GM21360 (cell line): Measurements from ENCODE around the gene CTIF.

Experiments
- ATAC-seq: cut with Tn5 transposase; IDR thresholded peaks from one replicate; pipeline ENCODE4 v1.9.1; 2021; ENCODE audit warnings: mild to moderate bottlenecking, moderate library complexity; ENCODE audit not compliant: unreplicated experiment

Gene CTIF

DNA sequence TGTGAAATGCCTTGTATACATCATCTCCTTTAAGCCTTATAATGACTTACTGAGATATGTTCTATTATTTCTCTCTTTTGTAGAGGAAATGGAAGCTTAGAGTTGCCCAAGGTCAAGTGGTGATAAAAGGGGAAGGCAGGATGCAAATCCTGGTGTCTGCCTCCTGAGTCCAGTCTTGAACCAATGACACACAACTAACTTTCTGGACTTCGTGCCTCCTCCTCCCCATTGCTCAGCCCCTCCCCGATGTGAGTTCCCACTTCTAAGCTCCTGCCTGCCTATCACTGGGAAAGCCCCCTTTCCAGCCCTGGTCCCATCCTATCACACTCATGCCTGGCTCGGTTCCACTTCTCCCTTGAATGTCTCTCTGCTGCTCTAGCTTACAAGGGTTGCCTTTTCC, 6.9 kb upstream of the CTIF start:
- ATAC-seq, result no peak

DNA sequence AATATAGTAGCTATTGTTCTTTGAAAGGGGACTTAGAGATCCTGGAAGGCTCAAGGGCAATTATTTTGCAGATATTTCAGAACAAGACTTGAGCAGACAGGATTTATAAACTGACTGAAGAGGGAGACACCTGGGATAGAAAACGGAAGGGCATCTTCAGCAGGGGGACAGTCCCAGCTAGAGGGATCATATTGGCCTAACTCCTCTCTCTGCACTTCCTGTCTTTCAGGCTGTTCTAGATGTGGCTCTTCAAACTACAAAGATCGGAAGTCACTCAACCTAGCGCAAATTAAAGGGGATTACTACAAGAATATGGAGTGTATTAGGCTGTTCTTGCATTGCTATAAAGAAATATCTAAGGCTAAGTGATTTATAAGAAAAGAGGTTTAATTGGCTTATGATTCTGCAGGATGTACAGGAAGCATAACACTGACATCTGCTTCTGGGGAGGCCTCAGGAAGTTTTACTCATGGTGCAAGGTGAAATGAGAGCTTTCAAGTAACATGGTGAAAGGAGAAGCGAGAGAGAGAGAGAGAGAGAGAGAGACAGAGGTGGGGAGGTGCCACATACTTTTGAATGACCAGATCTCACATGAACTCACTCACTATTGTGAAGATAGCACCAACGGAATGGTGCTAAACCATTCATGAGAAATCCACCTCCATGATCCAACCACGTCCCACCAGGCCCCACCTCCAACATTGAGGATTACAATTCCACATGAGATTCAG, 5.3 kb upstream of the CTIF start:
- ATAC-seq, result no peak

DNA sequence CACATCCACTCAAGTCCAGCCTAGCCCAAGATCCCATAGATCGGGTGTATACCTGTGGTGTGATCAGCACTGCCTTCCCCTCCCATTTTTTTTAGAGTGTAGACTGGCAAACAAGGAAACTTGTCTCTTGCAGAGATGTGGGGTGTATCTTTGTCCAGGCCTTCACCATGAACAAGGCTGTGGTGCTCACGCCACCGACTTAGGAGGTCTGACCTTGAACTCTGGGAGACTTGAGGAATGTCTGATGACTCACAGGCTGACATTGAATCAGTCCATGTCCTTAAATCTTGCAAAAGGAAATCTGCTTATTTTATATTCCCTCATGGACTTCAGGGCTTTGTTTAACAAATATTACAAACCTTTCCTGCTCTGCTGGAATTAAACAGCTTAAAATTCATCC, 4.5 kb upstream of the CTIF start:
- ATAC-seq, result no peak

DNA sequence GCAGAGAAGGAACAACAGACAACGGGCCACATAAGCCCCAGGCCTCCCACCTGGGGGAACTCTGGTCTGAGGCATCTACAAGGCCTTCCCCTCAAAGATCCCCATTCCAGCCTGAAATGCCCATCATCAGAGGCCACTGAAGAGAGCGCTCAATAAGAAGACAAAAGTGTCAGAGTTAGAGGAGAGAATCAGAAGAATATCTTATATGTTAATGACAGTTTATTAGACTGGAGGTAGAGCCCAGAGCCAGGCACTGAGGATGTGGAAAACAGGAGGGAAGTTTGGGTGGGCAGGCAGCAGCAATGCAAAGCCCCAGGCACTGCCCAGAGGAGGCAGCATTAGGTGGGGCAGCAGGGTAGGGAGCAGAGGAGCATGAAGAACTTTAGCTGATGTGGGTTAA, 2.9 kb upstream of the CTIF start:
- ATAC-seq, result no peak

DNA sequence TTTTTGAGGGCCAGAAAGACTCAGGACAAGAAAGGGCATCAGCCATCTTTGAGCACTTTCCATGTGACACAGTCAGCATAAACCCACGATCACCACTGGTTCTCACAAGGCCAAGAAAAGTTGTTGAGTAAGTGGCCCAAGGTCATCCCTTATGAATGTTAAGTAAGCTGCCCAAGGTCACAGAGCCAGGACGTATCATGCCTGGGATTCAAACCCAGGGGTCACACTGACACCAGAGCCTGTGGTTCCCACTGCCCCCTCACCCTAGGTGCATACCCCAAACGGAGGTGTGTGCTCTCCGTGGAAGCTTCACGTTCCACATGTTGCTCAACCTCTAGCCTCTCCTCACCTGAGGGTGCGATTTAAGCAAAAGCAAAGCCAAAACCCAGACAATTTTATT, 2.3 kb upstream of the CTIF start:
- ATAC-seq, result no peak

DNA sequence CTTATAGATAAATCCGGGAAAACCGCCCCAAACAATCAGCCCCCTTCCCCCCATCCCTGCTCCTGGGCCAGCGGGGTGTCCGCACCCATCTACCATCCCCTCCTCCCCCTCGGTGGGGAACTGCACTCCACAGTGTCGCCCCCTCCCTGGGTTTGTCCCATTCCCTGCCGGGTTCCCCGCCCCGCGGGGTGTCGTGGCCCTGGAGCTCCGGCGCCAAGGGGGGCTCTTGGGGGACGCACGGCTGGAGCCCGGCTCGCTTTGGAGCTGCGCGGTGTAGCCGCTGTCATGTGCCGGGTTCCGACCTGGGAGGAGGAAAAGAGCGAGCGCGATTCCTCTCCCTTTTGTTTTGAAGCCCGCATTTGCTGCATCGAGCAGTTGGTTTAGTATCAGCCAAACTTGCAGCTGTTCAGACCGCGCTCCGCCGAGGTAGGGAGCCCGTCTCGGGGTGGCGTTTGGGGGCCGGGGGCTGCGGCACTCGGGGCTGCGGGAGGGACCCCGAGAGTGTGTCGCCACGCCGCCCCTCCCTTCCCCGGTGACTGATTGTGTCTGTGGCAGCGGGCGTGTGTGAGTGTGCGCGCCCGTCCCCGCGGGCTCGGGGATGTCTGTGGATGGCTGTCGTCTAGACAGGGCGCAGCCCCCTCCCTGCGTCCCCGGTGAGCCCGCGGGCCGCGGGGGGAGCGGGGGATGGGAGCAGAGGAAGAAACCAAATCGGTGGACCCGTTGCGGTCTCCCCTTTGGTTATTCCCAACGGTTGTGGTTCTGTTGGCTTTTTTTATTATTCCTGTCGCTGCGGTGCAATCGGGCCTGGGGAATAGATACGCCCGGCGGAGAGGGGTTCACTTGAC, 797 bp downstream of the CTIF start:
- ATAC-seq, result no peak

DNA sequence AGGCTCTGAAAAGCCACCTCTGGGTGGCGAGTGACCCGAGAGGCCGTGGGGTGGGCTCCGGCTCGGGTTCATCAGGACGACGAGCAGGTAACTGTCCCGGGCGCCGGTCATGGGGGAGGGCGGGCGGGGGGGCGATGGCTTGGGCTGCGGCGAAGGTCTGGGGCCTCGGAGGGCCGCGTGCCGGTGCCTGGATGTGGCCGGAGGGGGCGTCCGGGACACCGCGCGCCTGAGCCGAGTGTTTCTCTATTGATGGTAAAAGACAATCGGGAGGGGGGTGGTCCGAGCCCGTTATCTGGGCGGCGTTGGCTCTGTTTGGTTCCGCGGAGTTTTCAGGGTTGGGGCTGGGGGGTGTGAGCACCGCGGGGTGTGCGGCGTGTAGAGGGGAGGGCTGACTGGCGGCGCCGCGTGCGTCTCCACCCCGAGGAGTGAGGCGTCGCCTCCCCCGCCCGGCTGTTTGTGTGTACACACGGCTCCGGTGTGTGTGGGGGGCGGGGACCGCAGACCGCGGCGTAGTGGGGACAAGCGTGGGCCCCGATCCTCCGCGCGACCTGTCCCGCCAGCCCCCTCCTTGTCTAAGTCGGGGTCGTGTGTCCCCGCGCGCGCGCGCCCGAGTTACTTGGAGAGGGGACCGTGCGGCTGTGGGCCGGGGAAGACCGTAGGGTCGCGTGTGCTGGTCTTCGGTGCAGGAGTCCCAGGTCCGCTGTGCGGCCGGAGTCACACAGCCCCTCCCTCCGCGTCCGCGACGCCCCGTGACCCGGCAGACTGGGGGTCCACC, 1.6 kb downstream of the CTIF start:
- peak; percentile 61 for ATAC-seq

DNA sequence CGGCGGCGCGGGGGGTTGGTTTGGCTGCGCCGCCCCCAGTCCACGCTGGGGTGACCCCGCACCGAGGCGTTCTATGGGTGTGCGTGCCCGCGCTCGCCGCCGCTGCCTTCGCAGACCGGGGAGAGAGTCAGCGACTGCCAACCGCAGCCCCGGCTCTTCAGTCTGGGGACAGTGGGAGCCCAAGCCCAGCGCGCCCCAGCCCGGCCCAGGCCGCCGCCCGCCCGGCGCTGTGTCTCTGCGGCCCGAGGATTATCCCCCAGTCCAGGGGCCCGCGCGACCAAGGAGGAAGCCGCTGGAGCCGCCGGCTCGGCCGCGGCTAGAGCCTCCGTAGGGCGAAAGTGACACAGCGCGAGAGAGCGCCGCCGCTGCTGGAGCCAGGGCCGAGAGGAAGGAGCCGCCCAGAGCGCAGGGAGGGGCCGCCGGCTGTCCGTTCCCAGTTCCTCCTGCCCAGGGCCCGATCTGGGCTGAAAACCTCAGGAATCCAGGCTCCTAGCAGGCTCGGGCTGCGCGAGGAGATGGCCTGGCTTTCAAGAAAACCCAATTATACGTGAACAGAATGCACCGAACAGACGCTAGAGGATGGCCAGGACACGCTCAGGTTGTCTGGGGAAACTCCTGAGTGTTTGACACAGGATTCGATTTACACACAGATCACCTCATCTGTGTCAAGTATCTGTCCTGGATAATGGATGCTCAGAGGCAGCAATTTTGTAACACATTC, 2.4 kb downstream of the CTIF start:
- ATAC-seq, result peak; percentile 40

DNA sequence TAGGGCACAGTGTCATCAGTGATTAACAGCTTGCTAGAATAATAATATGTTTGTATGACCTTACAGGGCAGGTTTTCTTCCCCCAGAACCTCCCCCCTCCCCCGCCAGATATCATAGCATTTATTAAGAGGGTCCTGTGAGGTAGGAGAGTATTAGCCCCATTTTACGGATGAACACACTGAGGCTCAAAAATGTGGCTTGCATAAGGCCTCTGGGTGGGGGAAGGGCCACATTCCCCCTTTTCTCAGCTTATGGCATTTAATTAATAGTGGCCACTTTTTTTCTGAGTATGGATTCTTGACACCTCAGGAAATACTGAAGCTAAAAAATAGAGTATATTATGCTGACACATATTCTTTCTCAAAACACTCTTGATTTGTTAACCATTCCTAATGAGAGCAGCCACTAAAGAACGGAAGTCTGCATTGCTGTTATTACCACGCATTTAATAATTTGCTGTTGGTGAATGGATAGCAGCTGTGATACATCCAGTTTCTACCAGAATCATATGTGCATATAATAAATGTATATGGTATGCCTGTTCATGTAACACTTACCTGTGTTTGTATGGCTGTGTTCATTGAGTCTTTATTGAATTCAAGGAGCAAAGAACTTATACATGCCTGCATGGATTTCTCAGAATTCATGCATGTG, 3.0 kb downstream of the CTIF start:
- no peak for ATAC-seq

DNA sequence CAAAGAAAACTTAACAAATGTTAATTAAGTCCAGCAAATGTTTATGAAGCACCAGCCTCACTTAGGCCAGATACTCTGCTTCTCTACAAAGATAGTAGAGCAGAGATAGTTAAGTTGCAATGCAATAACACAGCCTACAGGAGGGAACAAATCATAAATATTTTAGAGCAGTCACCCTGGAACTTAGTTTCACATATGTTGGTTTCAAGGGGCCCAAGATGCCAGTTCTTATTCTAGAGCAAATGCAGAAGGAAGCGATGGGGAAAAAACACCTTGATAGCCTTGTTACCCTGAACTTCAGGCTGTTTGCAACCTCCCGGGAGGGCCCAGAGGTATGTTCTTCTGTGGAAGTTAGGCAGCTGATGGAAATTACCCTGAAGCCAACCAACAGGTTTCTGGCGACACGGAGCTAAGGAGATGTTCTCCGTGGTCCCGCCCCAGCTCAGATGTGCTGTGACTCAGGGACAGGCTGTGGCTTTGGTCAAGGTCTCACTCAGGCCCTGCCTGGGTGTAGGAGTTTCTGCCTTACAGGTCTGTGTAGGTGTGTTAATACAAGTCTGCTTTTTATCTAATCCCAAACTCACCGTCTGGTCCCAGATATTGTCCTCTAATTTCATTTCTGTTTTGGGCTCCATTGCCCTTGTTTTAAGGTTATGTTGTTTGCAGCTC, 3.8 kb downstream of the CTIF start:
- ATAC-seq, result no peak

DNA sequence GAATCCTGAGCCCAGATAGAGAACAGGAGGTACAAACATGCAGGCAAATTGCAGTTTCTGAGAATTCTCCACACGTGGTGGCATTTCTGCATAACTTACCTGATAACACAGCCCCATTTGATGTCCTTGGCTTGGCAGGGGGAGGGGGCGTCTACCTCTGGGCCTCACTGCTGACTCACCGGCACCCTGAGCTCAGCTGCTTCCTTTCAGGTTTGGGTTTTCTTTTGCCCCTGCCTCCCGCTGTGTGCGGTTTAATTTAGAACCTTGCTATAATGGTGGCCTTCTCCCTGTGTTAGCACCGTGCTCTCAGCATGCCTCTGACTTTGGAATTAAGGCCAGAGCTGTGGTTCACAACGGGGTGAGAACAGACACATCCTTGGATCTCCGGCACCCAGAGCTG, 4.4 kb downstream of the CTIF start:
- ATAC-seq, result no peak

DNA sequence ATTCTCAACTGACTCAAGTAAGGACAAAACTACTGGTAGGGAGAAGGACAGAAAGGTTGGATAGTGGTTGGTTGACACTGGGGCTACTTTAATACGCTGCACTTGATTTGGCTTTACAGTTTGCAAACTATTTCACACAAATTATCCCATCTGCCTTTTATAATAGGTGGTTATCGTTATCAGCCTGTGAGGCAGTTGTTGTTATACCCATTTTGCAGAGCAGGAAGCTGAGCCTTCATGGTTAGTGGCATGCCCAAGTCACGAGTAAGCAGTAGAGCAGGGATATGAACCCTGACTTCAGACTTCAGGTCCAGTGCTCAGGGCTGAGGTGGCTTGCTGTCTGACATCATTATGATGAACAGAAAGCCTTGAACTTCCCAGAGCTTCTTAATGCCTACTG, 5.3 kb downstream of the CTIF start:
- no peak for ATAC-seq

DNA sequence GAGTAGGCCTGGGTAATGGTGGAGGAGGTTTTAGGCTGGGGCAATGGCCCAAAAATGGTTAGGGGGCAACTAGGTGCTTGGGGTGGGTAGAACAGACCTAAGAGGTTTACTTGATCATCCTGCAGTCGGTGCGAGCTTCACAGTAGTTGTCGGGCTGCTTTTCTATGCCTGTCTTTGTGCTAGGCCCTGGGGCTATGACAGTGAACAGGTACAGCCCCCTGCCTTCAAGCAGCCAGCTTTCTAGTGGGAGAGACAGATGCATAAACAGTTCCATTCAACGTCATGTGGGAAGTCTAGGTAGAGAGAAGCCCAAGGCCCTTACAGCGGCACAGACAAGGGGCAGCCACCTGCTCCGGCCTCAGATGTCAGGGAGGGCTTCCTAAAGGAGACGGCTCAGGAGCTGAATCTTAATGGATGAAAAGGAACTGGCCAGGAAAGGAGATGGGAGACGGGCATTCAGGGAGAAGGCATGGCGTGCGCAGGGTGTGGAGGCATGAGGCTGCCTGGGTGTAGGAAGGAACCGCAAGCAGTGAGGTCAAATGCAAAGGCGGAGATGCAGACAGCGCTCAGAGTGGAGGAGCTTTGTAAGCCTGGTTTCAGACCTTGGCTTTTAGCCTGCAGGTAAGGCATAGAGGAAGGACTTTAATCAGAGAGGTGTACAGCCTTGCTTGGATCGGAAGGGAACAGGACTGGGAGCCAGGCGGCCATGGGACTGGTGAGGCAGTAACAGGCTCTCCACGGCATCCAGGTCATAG, 6.0 kb downstream of the CTIF start:
- ATAC-seq, result no peak

DNA sequence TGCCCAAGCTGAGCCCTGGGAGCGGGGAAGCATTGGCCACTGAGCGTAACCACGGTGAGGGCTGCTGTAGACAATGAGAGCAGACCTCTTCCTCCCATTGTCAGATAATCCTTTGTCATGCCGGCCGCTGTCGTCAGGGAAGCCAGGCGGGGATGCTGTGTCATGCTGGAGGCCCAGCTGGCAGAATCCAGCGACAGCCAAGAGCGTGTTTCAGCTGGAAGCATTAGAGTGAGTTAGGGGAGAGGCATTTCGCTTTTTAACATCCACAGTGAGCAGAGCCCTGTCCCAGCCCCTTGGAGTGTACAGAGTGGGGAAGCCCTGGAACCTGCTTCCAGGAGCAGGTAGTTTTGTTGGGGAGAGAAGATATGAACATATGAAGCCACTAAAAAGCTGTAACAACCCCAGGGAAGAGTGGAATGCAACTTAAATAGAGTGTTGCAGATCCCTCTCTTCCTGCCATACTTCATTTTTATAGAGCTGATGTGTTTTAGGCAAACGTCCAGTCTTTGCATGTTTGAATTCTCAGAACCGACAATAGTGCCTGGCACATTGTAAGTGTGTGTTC, 7.0 kb downstream of the CTIF start:
- ATAC-seq, result no peak

DNA sequence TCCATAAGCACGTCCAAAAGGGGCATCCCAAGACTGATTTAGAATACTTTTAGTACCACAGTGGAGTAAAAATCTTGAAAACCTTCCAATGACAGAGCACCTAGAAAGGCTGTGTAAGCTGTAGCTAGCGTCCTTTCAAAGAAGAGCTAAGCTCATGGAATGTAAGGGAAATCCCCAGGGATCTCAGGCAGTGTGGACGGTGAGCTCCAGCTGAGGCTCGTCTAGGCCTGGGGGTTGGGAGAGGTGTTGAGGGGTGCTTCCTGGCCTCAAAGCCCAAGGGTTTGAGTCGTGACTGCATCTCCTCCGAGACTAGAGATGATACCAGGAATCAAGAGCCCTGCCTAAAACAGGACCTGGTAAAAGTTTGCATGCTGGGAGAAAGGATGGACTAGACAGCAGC, 7.6 kb downstream of the CTIF start:
- no peak for ATAC-seq

DNA sequence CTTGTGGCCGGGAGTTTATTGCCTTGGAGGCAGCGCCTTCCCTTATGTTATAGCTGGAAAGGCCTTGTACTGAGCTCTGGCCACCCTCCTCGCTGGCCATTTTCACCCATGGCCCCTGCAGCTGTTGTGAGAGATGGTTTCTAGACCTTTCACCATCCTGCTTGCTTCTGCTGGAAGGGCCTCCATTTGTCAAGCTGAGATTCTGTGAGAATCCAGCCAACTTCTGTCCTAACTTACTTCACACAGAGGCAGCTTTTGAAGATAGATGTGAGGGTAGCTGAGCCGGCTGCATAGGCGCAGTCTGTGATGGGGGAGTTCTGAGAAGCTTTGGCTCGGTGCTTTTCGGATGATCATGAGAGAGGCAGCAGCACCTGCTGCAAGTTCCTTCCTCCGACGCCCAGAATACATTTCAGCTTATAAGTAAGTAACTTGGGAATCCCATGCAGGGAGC, 8.7 kb downstream of the CTIF start:
- ATAC-seq, result no peak

DNA sequence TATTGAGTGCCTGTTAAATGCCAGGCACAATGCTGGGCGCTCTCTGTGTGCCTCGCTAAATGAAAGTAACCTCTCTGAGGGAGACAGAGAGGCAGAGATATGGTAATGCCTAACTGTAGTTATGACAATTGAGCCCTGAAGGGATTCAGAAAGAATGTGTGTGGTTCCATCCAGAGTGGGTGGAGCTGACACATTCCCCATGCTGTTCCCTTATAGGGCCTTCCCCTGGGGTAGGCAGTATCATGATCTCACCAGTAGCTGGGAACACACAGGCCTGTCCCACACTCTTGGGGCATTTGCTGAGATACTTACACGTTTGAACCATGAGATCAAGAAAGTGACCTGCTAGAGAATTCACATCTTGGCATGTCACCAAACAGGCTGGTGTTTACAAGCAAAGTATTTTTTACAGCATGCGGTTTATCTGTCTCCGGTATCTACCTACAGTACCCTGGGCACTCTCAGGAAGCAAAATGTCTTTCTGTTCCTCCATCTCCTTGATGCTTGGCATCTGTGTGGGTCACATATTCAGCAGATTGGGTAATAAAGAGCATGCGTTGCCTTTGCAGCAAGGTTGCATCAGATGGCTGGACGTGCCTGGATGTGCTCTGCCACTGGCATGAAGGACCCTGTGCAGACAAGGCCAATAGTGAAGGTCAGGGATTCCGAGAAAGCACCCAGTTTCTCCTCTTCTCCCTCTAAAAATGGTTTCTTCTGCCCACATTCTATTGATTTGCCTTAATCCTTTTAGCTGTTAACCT, 9.4 kb downstream of the CTIF start:
- ATAC-seq, result no peak

DNA sequence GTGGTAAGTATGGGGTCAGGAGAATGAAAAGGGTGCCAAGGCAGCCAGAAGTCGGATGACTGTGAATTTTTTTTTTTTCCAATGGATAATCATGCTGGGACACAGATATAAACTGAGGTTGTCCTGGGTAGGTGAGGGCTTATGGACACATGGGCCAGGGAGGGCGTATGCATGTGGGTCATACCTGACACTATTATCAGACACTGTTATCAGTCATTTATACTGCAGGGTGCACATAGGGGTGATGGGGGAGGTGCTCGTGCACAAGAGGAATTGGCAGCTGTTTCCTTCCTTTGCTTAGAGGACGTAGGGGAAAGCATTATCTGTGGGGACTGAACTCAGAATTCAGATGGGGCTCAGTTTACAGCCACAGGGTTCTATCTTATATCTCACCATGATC, 10.1 kb downstream of the CTIF start:
- no peak for ATAC-seq
